Stimulated activated CD8-positive, alpha-beta memory T cell treated with anti-CD3 and anti-CD28 coated beads, Interleukin-4, amount 100 ng/mL, for 48 hours (primary cell): ENCODE results near the gene TSPAN1.

Source experiments
- DNase-seq: peaks from one replicate; pipeline ENCODE4 v3.0.0-alpha.2; 2020

TSPAN1 gene

GRCh38 chr1:46188295-46189030 lies 13.6 kb downstream of the TSPAN1 start:
- no peak for DNase-seq

- no peak for DNase-seq
Observed at GRCh38 chr1:46190539-46190938, 15.7 kb downstream of the TSPAN1 start.

- DNase-seq, result no peak
Observed at GRCh38 chr1:46191033-46191701, 16.3 kb downstream of the TSPAN1 start.

- DNase-seq, result no peak
Observed at GRCh38 chr1:46192171-46192570, 17.3 kb downstream of the TSPAN1 start.

- DNase-seq, result no peak
Observed at GRCh38 chr1:46193285-46193684, 18.4 kb downstream of the TSPAN1 start.

DNA sequence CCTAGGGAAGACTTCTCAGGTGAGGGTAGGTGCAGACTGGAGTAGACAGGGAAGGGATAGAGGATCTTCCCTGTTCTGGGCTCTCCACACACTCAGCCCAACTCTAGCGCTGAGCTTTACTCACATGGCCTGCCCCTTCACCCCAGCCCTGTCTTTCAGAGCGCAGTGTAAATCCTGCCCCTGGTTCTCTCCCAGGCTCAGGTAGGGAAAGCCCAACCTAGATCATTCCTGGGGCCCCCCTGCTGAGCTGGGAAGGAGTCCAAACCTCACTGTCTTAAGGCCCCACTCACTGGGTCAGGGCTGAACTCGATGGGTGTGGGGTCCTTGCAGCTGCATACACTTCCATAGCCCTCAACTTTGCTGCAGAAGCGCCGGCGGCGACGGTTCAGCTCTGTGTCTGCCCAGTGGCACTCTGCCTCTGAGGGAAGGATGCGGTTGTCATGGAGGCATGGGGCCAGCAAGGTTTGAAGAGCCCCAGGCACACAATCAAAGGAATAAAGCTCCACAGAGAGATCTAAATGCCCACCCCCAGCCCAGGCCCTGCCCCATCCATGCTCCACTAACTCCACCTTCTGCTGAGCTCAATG lies 19.2 kb downstream of the TSPAN1 start:
- DNase-seq, result no peak

DNA sequence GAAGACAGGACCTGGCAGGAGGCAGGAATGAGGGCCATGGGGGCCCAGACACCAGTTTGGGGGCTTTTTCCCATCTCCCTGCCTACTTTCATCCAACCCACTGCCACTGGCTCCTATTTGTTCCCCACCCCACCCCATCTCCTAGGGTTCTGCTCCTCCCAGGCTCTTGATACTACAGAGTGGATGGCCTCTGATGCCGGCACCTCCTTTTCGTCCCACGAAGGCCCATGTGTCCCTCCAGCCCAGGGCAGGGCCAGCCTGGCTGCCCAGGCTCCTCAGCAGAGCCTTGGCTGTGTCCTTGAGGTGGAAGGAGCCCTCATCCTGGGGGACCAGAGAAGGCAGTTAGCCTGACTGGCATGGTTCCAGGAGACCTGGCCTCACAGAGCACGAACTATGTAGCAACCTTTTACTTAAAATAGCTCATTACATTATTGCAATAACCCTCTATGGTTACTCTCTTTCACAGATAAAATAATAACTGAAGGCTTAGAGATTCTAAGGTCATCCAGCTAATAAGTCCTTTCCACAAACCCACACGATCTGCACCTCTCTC lies 19.8 kb downstream of the TSPAN1 start:
- DNase-seq, result no peak

GRCh38 chr1:46196609-46197008 lies 21.7 kb downstream of the TSPAN1 start:
- no peak for DNase-seq

GRCh38 chr1:46197560-46197963 lies 22.7 kb downstream of the TSPAN1 start:
- DNase-seq, result no peak

DNA sequence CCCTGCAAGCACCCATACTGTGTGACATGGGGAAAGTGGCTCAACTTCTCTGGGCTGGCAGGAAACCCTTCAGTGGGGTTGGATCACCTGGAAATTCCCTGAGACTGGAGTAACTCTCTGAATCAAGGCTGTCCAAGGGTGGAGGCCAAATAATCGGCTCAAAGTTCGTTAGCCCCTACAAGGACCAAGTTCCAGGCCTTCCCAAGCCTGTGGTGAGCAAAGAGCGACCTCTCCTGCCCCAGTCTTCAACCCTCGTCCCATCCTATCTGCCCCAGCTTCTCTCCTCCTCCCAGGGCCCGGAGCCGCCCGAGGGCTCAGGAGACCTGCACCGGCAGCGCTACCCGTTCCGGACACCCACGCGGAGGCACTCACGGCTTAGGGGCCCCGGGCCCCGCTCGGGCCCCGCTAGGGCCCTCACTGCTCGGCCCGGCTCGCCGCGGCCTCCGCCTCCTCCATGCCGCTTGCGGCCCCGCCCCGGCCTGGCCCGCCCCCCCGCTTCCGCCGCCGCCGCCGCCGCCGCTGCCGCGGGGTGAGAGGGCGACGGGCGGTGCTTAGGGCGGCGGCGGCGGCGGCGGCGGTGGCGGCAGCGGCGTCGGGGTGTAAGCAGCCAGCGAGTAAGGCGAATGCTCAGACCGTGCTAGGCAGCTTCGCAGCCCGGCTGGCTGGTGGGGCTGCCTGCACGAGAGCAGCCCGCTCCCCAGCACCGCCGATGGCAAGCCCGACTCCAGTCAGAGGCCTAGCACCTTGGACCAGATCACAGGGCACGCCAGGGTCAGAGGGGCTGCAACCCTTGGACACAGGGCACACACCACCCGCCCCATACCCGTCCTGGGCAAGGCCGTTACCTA lies 23.3 kb downstream of the TSPAN1 start, which contains the start of gene POMGNT1:
Gene POMGNT1 (minus strand): TSS at position 471 of the 848 bp plus-strand sequence. CDS start 613 bp downstream, outside the sequence.
- peak; percentile 81 for DNase-seq

DNA sequence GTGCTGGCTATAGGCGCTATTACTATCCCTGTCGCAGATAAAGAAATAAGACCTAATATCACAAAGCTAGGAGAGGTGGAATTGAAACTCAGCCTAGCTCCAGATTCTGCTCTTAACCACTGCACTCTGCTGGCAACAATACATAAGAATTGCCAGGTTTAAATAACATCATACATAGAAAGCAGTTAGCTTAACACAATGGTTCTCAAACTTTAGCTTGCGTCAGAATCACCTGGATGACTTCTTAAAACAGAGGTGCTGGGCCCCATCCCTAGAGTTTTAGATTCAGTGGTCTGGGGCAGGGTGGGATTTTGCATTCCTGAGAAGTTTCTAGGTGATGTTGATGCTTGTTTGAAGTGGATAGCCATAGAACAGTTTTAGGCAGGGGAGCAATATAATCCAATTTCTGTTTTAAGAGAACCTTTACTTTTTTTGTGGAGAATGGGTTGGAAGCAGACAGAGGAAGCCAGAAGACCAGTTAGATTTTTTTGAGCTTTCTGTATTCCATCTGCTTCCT lies 24.4 kb downstream of the TSPAN1 start:
- DNase-seq, result no peak

GRCh38 chr1:46203738-46204405 lies 29.0 kb downstream of the TSPAN1 start:
- DNase-seq, result no peak

DNA sequence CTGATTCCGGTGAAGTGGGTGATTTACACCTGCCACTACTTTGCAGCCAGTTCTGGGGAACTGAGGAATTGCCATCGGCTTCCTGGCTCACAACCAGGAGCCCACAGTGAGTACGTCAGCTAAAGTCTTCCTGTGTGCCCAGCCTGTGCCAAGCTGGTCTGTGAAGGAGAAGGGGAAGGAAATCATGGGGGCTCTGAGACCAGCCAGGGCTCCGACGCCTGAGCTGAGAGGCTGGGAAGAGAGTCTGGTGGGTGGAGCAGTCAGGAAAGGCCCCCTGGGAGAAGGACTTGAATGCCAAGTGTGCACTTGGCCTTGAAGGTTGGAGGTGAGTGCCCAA lies 29.5 kb downstream of the TSPAN1 start:
- DNase-seq, result no peak

DNA sequence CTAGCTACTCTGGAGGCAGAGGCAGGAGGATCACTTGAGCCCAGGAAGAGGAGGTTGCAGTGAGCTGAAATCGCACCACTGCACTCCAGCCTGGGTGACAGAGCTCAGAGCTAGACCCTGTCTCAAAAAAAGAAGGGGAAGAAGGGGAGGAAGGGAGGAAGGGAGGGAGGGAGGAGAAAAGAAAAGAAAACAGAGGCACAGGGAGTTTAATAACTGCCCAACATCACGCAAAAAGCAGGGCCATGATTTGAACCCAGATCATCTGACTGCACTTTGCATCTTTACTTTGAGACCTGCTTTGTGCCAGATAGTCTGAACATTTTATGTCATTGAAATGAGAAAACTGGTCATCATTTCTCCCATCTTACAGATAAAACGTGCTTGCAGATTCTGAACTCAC lies 30.3 kb downstream of the TSPAN1 start:
- no peak for DNase-seq

DNA sequence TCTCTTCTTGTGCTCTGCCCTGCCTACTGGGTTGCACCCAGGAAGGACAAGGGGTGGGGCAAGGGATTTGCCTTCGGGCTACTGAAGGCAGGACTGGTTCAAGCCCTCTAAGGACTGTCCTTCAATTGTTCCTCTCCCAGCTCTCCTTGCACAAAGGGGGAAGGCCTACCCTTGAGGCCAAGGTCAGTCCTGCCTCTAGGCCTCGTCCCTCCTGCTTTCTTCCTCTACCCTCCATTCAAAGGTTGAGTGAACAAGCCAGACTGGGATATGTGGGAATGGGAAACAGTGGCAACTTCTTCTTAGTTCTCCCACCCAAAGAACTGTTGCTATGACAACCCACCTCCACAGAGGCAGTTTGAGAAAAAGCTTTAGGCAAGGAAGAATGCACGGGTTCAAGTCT lies 30.9 kb downstream of the TSPAN1 start:
- no peak for DNase-seq

DNA sequence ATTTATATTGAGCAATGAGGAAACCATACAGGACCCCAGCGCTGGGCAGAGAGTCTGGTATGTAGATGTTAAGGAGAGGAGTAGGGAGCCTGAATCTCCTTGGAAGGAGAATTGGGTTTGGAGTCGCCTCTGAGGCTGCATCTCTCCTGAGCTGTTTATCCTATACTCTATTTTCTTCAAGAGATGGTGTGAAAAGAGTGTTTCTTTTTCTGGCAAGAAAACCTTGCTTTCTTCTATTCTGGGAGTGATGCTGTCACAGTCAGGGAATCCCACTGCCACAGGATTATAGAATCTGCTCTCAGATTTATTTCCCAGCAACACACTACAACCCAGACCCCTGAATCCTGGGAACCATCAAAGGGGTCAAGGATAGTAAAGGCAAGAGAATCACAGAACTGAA lies 31.5 kb downstream of the TSPAN1 start:
- no peak for DNase-seq

GRCh38 chr1:46210561-46210960 lies 35.7 kb downstream of the TSPAN1 start:
- DNase-seq, result no peak

GRCh38 chr1:46211051-46211450 lies 36.2 kb downstream of the TSPAN1 start:
- no peak for DNase-seq

- DNase-seq, result no peak
Observed at GRCh38 chr1:46215504-46215903, 40.6 kb downstream of the TSPAN1 start.

GRCh38 chr1:46218443-46218842 lies 43.6 kb downstream of the TSPAN1 start:
- no peak for DNase-seq

GRCh38 chr1:46219551-46220520 lies 44.9 kb downstream of the TSPAN1 start:
- DNase-seq, result no peak
